ENCODE results near the gene MAPRE3. TPM values are rescaled to one million over a fixed set of nuclear protein-coding genes. Genes with fewer than 3 reads are reported as not detected.
A peak's percentile ranks its signal among the peaks of the same experiment; 100 is the strongest.

MAPRE3 gene
- total RNA-seq, 1 donor from 2014 or later = 27.0 TPM

GRCh38 chr2:26971911-26972786 is 1.7 kb downstream of the MAPRE3 start:
- peaks cover 17% of the 10 kb centered on the region for H3K27me3 Mint-ChIP-seq (ENCODE audit: low read depth, unreplicated experiment)
- Histone ChIP-seq H2AFZ (ENCODE audit: low read depth, low read length) (no peak overlapping the region), H3K9ac (ENCODE audit: low read length) (no peak overlapping the region), H3K4me1 (ENCODE audit: insufficient read depth, low read length) (peaks cover 24% of the 10 kb centered on the region), H4K20me1 (ENCODE audit: insufficient read depth, low read length) (peaks cover 35% of the 10 kb centered on the region), H3K4me2 (ENCODE audit: low read length) (peak overlapping the region; percentile 85), H3K27me3 (ENCODE audit: insufficient read depth, low read length) (peaks cover 9% of the 10 kb centered on the region), H3K36me3 (ENCODE audit: insufficient read depth, low read length) (no peaks in the 10 kb centered on the region), H3K9me3 (ENCODE audit: insufficient read depth, low read depth, low read length) (no peaks in the 10 kb centered on the region), H3K4me3 (ENCODE audit: insufficient read depth, low read depth, low read length) (no peak overlapping the region), H3K79me2 (ENCODE audit: insufficient read depth, low read length) (peaks cover 3% of the 10 kb centered on the region), H3K27ac (ENCODE audit: low read depth, low read length) (no peak overlapping the region)
- H3K9me3 Mint-ChIP-seq (ENCODE audit: unreplicated experiment) = peaks cover 2% of the 10 kb centered on the region
- peaks cover 3% of the 10 kb centered on the region for H3K36me3 Mint-ChIP-seq (ENCODE audit: low read depth, unreplicated experiment)
- peak overlapping the region; percentile 94 for H3K4me3 Mint-ChIP-seq (ENCODE audit: unreplicated experiment)
- H3K4me1 Mint-ChIP-seq (ENCODE audit: low read depth, unreplicated experiment) = peaks cover 24% of the 10 kb centered on the region
- DNase-seq (ENCODE audit: low read depth) (no peak), FAIRE-seq (no peak)
- peak overlapping the region; percentile 7 for H3K27ac Mint-ChIP-seq (ENCODE audit: unreplicated experiment)
- TF ChIP-seq CTCF (IDR thresholded peaks at IDR 0.05; ENCODE audit: insufficient read depth, low read depth, low read length) = no peak
- no peak for TF ChIP-seq EZH2 (IDR thresholded peaks at IDR 0.05; ENCODE audit: insufficient read depth, low read length)

- Histone ChIP-seq H3K27ac (ENCODE audit: low read depth, low read length) (no peak overlapping the region), H3K79me2 (ENCODE audit: insufficient read depth, low read length) (peaks cover 3% of the 10 kb centered on the region), H3K4me2 (ENCODE audit: low read length) (no peak overlapping the region), H3K9me3 (ENCODE audit: insufficient read depth, low read depth, low read length) (no peaks in the 10 kb centered on the region), H2AFZ (ENCODE audit: low read depth, low read length) (no peak overlapping the region), H3K4me3 (ENCODE audit: insufficient read depth, low read depth, low read length) (no peak overlapping the region), H3K36me3 (ENCODE audit: insufficient read depth, low read length) (no peaks in the 10 kb centered on the region), H3K27me3 (ENCODE audit: insufficient read depth, low read length) (peaks cover 1% of the 10 kb centered on the region), H3K4me1 (ENCODE audit: insufficient read depth, low read length) (peaks cover 11% of the 10 kb centered on the region), H4K20me1 (ENCODE audit: insufficient read depth, low read length) (peaks cover 55% of the 10 kb centered on the region), H3K9ac (ENCODE audit: low read length) (no peak overlapping the region)
- no peak overlapping the region for H3K4me3 Mint-ChIP-seq (ENCODE audit: unreplicated experiment)
- H3K27ac Mint-ChIP-seq (ENCODE audit: unreplicated experiment) = no peak overlapping the region
- DNase-seq (ENCODE audit: low read depth) (no peak), FAIRE-seq (no peak)
- peaks cover under 1% of the 10 kb centered on the region for H3K27me3 Mint-ChIP-seq (ENCODE audit: low read depth, unreplicated experiment)
- peaks cover 31% of the 10 kb centered on the region for H3K4me1 Mint-ChIP-seq (ENCODE audit: low read depth, unreplicated experiment)
- peaks cover 3% of the 10 kb centered on the region for H3K36me3 Mint-ChIP-seq (ENCODE audit: low read depth, unreplicated experiment)
- no peak for TF ChIP-seq CTCF (IDR thresholded peaks at IDR 0.05; ENCODE audit: insufficient read depth, low read depth, low read length)
- TF ChIP-seq EZH2 (IDR thresholded peaks at IDR 0.05; ENCODE audit: insufficient read depth, low read length) = no peak
- peaks cover 2% of the 10 kb centered on the region for H3K9me3 Mint-ChIP-seq (ENCODE audit: unreplicated experiment)
Observed at GRCh38 chr2:26974352-26974751, 3.9 kb downstream of the MAPRE3 start.

- no peak overlapping the region for H3K4me3 ChIP-seq (ENCODE audit: insufficient read depth, low read depth, low read length)
- H3K27ac ChIP-seq (ENCODE audit: low read depth, low read length) = no peak overlapping the region
- DNase-seq (ENCODE audit: low read depth) = no peak
- no peaks in the 10 kb centered on the region for H3K27me3 ChIP-seq (ENCODE audit: insufficient read depth, low read length)
- no peak for FAIRE-seq
- no peaks in the 10 kb centered on the region for H3K36me3 ChIP-seq (ENCODE audit: insufficient read depth, low read length)
- Mint-ChIP-seq H3K27me3 (ENCODE audit: low read depth, unreplicated experiment) (no peaks in the 10 kb centered on the region), H3K27ac (ENCODE audit: unreplicated experiment) (no peak overlapping the region), H3K9me3 (ENCODE audit: unreplicated experiment) (peaks cover 2% of the 10 kb centered on the region), H3K4me1 (ENCODE audit: low read depth, unreplicated experiment) (peaks cover 37% of the 10 kb centered on the region), H3K36me3 (ENCODE audit: low read depth, unreplicated experiment) (peaks cover 3% of the 10 kb centered on the region), H3K4me3 (ENCODE audit: unreplicated experiment) (peak overlapping the region; percentile 21)
- H3K79me2 ChIP-seq (ENCODE audit: insufficient read depth, low read length) = peaks cover 3% of the 10 kb centered on the region
- H3K9ac ChIP-seq (ENCODE audit: low read length) = no peak overlapping the region
- no peak overlapping the region for H3K4me2 ChIP-seq (ENCODE audit: low read length)
- peaks cover 14% of the 10 kb centered on the region for H3K4me1 ChIP-seq (ENCODE audit: insufficient read depth, low read length)
- TF ChIP-seq CTCF (IDR thresholded peaks at IDR 0.05; ENCODE audit: insufficient read depth, low read depth, low read length) (no peak), EZH2 (IDR thresholded peaks at IDR 0.05; ENCODE audit: insufficient read depth, low read length) (no peak)
- no peaks in the 10 kb centered on the region for H3K9me3 ChIP-seq (ENCODE audit: insufficient read depth, low read depth, low read length)
- no peak overlapping the region for H2AFZ ChIP-seq (ENCODE audit: low read depth, low read length)
- H4K20me1 ChIP-seq (ENCODE audit: insufficient read depth, low read length) = peaks cover 63% of the 10 kb centered on the region
Observed at GRCh38 chr2:26975102-26975501, 4.7 kb downstream of the MAPRE3 start.
